Stimulated activated CD8-positive, alpha-beta memory T cell treated with anti-CD3 and anti-CD28 coated beads, Interleukin-15, amount 100 ng/mL, for 4 hours (primary cell): ENCODE results near the gene BMAL2.

ENCODE experiments used
- DNase-seq, 2 donors: peaks; one replicate each; pipeline ENCODE4 v3.0.0-alpha.2; 2020; ENCODE audit warnings: low read depth in 2 of 2

BMAL2 gene

GRCh38 chr12:27359578-27360340, 27.1 kb downstream of the BMAL2 start:
- no peak for DNase-seq

DNA sequence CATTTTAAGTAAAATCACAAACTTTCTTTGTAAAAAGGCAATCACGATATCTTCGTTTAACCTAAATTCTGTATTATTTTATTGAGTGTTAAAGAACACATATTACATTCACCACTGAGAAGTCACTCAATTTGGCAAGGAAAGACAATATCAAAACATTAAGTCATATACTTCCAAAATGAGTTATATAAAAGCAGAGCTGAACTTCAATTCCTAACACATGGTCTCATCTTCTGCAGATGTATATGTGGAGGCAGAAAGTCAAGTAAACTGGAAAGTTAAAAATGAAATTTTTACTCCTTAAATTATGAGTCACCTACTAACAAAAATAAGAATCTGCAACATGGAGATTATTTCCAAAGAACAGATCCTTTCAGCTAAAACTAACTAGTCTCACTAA, 28.7 kb downstream of the BMAL2 start:
- no peak for DNase-seq

DNA sequence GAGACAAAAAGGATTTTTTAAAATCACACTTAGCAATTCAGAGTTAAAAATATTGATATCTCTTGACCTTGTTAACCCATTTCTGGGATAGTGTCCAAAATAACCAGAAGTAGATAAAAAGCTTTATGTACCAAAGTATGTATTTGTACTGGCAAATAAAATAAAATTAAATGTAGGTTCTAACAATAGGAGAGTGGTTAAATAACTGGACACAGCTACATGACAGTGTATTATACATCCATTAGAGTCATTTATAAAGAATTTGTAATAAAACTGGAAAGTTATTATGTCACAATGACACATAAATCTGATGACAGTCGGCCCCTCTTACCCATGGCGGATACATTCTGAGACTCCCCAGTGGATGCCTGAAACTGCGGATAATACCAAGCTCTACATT, 34.0 kb downstream of the BMAL2 start:
- DNase-seq, result no peak

DNA sequence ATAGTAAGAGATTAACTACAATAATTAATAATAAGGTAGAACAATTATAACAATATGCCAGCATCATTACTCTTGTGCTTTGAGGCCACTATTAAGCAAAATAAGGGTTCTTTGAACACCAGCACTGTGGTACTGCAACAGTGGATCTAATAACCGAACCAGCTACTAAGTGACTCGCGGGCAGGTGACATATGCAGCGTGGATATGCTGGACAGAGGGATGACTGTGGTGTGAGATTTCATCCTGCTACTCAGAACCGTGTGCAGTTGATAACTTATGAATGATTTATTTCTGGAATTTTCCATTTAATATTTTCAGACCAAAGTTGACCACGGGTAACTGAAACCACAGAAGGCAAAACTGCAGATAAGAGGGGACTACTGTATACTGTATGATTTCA, 34.4 kb downstream of the BMAL2 start:
- DNase-seq, result no peak

- no peak for DNase-seq
Measured at GRCh38 chr12:27382171-27382795, 49.6 kb downstream of the BMAL2 start.
